ENCODE data around the gene RERG.

The RERG gene

GRCh38 chr12:15183821-15184220, 37.4 kb downstream of the RERG start:
- DNase-seq: no peak

GRCh38 chr12:15181017-15181683, 40.1 kb downstream of the RERG start:
- no peak for DNase-seq

GRCh38 chr12:15180325-15180724, 40.9 kb downstream of the RERG start:
- no peak for DNase-seq

- no peak for DNase-seq
Observed at GRCh38 chr12:15179672-15180071, 41.5 kb downstream of the RERG start.

- no peak for DNase-seq
Observed at GRCh38 chr12:15173142-15173541, 48.1 kb downstream of the RERG start.

GRCh38 chr12:15172060-15172822, 49.0 kb downstream of the RERG start:
- no peak for DNase-seq

- DNase-seq: no peak
Observed at GRCh38 chr12:15171012-15171655, 50.1 kb downstream of the RERG start.

- DNase-seq: no peak
Observed at GRCh38 chr12:15168026-15168678, 53.1 kb downstream of the RERG start.

- no peak for DNase-seq
Observed at GRCh38 chr12:15165012-15165659, 56.1 kb downstream of the RERG start.

GRCh38 chr12:15163030-15163976, 57.9 kb downstream of the RERG start:
- DNase-seq: no peak

GRCh38 chr12:15158083-15158482, 63.1 kb downstream of the RERG start:
- no peak for DNase-seq

- DNase-seq: no peak
Observed at GRCh38 chr12:15157269-15157671, 63.9 kb downstream of the RERG start.

- no peak for DNase-seq
Observed at GRCh38 chr12:15155271-15155670, 65.9 kb downstream of the RERG start.

GRCh38 chr12:15154103-15154502, 67.1 kb downstream of the RERG start:
- DNase-seq: no peak

GRCh38 chr12:15152868-15153267, 68.3 kb downstream of the RERG start:
- DNase-seq: no peak

- no peak for DNase-seq
Observed at GRCh38 chr12:15152456-15152855, 68.8 kb downstream of the RERG start.

- DNase-seq: no peak
Observed at GRCh38 chr12:15151161-15152091, 69.8 kb downstream of the RERG start.

GRCh38 chr12:15146585-15146984, 74.6 kb downstream of the RERG start:
- no peak for DNase-seq

GRCh38 chr12:15143467-15143866, 77.8 kb downstream of the RERG start:
- no peak for DNase-seq

- DNase-seq: no peak
Observed at GRCh38 chr12:15142711-15143110, 78.5 kb downstream of the RERG start.

- DNase-seq: no peak
Observed at GRCh38 chr12:15131431-15131830, 89.8 kb downstream of the RERG start.

Measured in stimulated activated CD8-positive, alpha-beta memory T cell treated with anti-CD3 and anti-CD28 coated beads, Interleukin-4, amount 100 ng/mL, for 48 hours (primary cell).